GM08714 (cell line): ENCODE results near the gene FETUB.
"Not testable (repeated sequence)": the region's sequence is repeated elsewhere in the genome, so short reads cannot be mapped to it uniquely, and the experiment has no call there.

Source experiments
- H3K4me3 ChIP-seq: fragments of 200-500 bp; sonication (Bioruptor generic); 2 replicates; pipeline ENCODE4 v1.5.1; 2014; ENCODE audit warnings: mild to moderate bottlenecking, low read length, inconsistent platforms
- ZNF274 ChIP-seq: IDR thresholded peaks from 2 replicates; pipeline ENCODE4 v1.6.1; 2012; ENCODE audit warnings: mild to moderate bottlenecking, low read depth, low read length

Gene FETUB

DNA sequence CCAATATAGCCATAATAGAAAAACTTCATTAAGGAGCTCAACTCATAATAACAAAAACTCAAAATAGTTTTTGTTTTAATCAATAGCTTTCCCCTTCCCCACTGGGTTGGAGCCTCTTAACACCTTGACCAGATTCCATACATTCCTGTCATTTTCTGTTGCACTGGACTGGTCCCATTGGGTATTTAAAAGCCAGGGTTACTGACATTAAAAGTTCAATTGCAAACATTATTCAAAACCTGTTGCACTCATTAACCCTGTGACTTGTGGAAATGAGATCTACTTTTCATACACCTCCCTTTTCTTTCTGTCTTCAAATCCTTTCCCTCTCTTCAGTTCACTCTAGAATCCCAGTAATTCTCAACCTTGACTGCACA lies 23.9 kb downstream of the FETUB start:
- no peak for TF ChIP-seq ZNF274
- no peak overlapping the region for H3K4me3 ChIP-seq

DNA sequence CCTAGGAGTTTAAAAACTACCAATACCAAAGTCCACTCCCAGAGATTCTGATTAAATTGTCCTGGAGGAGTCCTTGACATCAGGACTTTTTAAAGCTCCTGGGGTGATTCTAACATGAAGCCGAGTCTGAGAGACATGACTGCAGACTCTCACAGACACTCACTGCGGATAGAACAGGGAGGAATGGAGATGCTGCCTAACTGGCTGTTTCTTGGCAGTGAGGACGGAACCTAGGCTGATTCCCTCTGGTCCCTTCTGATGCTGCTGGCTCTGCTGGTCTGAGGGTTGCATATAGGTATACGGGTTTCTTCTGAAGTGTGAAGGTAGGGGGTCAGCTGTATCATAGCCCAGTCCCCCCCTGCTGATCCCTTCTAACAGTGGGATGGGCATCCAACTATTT lies 24.3 kb downstream of the FETUB start:
- H3K4me3 ChIP-seq = no peak overlapping the region
- no peak for TF ChIP-seq ZNF274

DNA sequence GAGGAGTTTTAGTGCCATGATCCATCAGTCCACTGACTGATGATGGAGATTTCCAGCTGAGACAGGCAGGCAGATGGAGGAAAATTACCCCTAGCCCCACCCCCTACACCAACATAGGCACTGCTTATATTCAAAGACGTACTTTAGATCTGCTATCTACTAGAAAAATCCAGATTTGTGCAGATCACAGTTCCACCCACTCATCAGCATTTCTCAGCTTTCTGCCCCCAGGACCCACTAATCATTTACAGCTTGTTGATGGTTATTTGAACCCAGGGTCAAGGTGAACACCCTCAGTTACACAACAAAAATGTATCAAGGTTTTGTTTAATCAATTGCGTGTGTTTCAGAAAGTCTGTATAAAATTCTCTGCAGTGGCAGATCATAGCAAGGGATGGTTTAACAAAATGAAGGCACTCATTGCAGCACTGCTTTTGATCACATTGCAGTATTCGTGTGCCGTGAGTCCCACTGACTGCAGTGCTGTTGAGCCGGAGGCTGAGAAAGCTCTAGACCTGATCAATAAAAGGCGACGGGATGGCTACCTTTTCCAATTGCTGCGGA lies 25.5 kb downstream of the FETUB start, which contains the start of gene HRG:
Gene HRG (plus strand): TSS at position 390 of the 564 bp plus-strand sequence. CDS start 18 bp downstream, at position 408.
- no peak within 1 kb of the TSS for H3K4me3 ChIP-seq
- TF ChIP-seq ZNF274 = no peak

DNA sequence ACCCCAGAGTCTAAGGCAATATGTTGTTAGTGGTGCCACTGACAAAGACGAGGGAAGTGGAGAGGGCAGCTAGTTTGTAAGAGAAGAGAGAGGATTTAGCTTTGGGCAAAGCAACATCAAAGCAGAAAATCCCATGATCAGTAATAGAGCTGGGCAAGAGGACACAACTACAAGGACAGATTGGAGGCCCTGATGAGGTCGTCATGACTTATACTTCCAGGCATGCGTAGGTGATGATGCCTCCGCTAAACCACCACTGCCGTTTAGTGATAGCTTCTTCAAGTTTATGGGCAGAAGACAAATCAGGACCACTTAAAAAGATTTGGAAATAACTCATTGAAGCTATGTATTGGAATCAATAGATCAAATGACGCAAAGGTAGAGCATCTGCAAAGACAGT lies 28.2 kb downstream of the FETUB start:
- no peak overlapping the region for H3K4me3 ChIP-seq
- no peak for TF ChIP-seq ZNF274

DNA sequence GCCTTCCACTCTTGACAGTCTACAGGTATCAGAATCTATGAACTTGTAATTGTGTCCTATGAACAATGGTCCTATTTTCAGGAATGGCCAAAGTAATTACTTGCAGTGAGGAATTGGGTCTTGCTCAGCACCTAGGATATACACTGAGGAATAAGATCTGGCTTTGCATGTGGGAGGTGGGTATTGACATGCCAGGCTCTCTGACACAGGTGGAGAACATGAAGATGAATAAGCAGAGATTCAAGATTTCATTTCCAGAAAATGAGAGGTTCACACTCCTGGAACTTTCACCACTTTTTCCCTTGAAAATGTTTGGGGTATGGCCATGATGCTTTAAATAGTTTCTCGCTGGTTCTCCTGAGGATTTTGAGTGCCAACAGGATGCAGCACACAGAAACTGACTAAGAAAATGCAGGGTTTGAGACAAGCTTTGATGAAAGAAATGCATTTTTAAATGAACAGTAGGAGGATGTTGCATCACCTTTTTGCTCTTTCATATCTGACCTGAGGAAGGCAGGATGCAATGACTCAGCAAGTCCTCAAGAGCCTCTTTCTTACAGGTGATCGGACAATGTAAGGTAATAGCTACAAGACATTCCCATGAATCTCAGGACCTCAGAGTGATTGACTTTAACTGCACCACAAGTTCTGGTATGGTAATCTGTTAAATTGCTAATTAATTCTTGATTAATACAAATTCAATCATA lies 29.3 kb downstream of the FETUB start:
- no peak overlapping the region for H3K4me3 ChIP-seq
- no peak for TF ChIP-seq ZNF274

DNA sequence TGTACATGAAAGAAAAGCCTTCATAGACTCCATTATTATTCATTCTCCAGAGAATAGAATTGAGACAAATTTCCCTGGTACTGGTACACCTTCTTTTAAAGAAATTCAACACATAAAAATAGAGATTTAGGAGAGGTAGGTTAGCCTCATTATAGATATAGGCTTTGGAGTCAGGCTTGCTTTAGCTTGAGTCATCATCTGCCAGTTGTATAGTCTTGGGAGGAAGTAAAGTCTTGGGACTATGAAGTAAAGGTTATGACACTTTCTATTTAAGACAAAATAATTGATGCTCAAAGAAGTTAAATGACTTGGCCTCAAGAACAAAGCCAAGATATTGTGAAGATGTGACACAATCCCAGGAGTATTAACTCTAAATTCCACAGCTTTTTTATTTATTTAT lies 30.0 kb downstream of the FETUB start:
- TF ChIP-seq ZNF274 = no peak
- no peak overlapping the region for H3K4me3 ChIP-seq

DNA sequence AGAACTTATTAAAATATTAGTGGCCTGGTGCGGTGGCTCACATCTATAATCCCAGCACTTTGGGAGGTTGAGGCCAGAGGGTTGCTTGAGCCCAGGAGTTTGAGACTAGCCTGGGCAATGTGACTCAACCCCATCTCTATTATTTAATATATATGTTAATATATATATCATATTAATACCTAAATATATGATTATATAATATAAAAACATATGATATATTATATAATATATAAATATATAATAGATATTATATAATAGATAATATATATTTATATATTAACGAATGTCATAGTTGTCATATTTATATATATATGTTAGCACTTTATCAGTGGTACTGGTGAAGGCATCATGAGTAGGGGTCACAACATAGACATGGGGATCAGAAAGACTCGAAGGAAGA lies 30.9 kb downstream of the FETUB start:
- no peak for TF ChIP-seq ZNF274
- no peak overlapping the region for H3K4me3 ChIP-seq

DNA sequence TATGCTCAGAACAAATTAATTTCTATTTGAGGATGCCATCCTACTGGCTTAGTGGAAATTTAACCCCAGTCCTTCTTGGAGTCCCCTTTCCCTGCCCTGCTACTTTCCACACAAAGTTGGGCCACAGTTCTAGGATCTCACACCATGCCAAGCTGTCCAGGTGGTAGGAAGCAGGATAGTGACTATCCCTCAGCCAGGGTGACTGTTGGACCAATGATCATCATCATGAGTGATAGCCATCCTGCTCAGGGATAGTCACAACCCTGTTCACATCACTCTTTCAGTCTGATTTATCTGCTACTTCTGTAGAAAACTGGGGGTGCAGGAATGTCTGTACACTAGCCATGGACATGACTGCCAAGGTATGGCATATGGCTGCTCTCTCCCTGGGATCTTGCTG lies 38.4 kb downstream of the FETUB start:
- no peak for TF ChIP-seq ZNF274
- H3K4me3 ChIP-seq = no peak overlapping the region

DNA sequence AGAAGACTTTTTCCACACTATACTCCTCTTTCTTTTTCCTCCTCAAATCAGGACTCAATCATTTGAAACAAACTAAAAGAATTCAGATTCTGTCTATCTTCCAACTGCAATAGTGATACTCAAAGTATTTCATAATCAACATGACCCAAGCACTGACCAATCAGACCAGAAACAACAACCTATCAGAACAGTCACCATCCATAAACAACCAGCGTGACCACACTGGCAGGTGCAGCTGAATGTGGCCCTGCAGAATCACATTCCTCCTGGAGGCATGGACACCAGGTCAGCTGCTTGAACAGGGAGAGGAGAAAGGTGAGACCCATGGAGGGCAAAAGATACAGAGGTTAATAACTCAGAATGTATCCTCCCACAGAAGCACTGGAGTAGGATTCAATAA lies 39.0 kb downstream of the FETUB start:
- no peak overlapping the region for H3K4me3 ChIP-seq
- TF ChIP-seq ZNF274 = no peak

DNA sequence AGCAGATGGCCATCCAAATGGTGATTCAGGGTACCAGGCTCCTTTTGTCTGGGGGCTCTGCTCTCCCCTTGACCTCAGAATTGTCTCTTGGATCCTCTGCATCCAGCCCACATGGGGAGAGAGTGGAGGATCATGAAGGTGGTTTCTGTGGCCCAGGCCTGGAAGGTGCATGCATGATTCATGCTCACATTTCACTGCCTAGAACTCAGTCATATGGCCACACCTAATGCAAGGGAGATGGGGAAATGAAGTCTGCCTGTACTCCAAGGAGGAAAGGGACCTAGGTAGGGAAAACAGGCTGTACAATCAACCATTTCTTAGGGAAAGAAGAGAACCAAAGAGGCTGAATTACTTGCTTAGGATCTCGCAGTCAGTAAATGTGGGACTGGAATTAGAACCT lies 40.7 kb downstream of the FETUB start:
- no peak for TF ChIP-seq ZNF274
- H3K4me3 ChIP-seq = no peak overlapping the region

DNA sequence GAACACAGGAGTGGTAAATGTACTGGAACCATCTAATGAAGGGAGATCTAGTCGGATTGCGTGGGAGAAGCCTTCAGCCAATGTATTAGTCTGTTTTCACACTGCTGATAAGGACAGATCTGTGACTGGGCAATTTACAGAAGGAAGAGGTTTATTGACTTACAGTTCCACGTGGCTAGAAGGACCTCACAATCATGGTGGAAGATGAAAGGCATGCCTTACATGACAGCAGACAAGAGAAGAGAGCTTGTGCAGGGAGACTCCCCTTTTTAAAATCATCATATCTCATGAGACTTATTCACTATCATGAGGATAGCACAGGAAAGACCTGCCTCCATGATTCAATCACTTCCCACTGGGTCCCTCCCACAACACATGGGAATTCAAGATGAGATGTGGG lies 42.6 kb downstream of the FETUB start:
- H3K4me3 ChIP-seq = no peak overlapping the region
- no peak for TF ChIP-seq ZNF274

DNA sequence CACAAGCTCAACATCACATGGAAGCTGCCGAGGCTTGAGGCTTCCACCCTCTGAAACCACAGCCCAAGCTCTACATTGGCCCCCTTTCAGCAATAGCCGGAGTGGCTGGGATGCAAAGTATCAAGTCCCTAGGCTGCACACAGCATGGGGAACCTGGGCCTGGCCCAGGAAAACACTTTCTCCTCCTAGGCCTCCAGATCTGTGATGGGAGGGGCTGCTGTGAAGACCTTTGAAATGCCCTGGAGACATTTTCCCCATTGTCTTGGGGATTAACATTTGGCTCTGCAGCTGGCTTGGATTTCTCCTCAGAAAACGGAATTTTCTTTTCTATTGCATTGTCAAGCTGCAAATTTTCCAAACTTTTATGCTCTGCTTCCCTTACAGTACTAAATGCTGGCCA lies 43.8 kb downstream of the FETUB start:
- TF ChIP-seq ZNF274 = no peak
- H3K4me3 ChIP-seq = no peak overlapping the region

DNA sequence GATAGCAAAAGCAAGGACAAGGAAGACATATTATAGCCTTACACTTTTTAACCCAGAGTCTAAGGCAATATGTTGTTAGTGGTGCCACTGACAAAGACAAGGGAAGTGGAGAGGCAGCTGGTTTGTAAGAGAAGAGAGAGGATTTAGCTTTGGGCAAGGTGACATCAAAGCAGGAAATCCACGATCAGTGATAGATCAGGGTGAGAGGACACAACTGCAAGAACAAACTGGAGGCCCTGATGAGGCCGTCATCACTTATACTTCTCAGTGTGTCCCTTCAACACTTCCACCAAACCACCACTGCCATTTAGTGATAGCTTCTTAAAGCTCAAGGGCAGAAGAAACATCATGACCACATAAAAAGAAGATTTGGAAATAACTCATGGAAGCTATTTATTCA lies 46.3 kb downstream of the FETUB start:
- not testable (repeated sequence) for H3K4me3 ChIP-seq

DNA sequence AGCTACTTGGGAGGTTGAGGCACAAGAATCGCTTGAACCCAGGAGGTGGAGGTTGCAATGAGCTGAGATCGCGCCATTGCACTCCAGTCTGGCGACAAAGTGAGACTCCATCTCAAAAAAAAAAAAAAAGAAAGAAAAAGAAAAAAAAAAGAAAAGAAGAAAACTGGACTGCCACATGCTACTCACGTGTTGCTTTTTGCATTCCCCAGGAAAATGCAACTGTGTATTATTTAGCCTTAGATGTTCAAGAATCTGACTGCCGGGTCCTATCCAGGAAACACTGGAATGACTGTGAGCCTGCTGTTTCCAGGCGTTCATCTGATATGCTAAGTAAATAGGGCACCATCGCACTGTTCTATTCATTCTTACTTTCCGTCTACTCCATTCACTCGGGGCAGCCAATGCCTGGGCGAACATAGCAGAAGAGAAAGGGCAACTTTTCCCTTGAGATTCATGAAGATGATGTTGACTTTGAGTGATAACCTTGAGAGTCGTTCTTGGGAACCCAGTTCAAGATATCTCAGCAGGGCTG lies 47.0 kb downstream of the FETUB start:
- no peak for TF ChIP-seq ZNF274

DNA sequence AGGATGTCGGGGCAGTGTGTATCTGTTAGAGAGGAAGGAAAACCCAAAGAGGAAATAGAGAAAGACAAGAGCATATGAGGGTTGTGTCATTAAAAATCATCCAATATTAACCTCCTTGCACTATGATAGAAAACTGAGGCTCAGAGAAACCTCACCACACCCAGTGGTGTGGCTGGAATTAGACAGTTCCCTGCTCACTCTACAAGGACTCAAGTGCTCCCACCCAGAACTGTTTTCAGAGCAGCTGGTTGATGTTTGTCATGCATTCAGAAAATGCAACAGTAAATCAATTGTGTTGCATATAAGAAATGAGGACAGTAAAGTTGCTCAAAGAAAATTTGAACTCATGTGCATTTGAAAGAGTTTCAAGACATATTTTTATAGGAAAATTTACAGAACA lies 50.1 kb downstream of the FETUB start:
- not testable (repeated sequence) for H3K4me3 ChIP-seq

More for the DNA sequence above, 47.0 kb downstream of the FETUB start:
- no peak overlapping the region for H3K4me3 ChIP-seq

DNA sequence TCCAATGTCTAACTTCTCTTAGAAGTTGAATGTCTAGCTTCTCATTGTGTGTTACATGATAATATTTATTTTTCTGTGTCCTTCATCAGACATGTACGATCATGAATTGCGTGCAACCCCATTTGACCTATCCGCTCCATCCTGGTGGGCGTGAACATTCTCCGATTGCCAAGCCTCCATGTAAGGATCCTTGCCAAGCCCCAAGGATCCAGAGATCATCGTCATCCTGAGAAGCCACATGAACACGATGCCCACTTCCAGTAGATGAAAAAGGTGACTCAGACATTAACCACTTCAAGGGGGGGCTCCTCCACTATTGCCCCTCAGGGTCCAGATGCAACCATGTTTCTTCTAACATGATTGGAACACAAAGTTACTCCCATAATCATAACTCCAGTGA lies 51.5 kb downstream of the FETUB start:
- TF ChIP-seq ZNF274 = no peak
- no peak overlapping the region for H3K4me3 ChIP-seq

DNA sequence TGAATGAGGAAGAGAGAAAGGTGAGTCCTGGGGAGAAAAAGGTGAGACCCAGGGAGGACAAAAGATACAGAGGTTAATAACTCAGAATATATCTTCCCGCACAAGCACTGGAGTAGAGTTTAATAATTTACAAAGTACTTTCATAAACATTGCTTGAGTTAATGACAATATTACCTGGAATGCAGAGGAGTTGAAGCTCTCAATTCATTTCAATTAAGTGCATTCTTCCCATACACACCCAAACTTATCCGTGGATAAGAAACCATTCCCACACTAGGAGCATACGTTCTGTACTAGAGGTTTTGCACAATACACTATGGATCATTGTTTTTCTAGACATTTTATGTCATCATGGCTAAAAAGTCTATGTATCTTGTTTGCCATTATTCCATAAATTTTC lies 53.6 kb downstream of the FETUB start:
- TF ChIP-seq ZNF274 = no peak
- H3K4me3 ChIP-seq = no peak overlapping the region
